DMS 273 (cell line): ENCODE results near the gene TBXAS1.

Experiments
- DNase-seq: peaks from one replicate; lab custom pipeline; 2025; ENCODE audit not compliant: unreplicated experiment; lab: John Stamatoyannopoulos, UW

TBXAS1 gene

DNA sequence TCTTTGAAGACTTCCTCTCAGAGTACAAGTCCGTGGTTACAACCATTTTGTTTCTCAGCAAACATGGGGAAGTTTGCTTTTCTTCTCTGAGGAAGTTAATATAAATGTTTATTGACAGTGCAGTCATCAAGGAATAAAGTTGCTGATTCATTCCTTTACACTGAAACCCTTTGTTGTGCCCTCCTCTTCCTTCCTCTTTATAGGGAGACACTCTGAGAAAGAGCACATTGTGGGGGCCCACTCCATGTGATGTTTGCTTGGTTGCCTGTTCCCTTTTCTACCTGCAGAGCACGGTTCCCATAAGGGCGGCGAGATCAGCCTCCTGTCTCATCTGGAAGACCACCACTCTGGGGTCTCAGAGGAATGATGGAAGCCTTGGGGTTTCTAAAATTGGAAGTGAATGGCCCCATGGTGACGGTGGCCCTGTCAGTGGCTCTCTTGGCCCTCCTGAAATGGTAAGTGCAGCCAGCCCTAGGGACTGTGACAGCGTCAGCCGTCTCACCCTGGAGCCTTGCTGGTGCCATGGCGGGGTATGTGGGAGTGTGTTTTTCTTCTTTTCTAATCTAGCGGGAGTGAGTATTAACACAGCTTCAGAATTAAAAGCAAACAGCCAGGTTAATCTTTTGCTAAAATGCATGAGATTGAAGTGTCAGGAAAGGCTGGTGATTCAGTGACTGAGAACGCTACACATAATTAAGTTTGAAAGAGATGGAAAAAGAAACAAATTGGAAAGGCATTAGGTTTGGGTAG, at the start of gene TBXAS1:
Gene TBXAS1 (plus strand): TSS at position 240 of the 750 bp plus-strand sequence. CDS start 127 bp downstream, at position 367.
- no peak for DNase-seq

DNA sequence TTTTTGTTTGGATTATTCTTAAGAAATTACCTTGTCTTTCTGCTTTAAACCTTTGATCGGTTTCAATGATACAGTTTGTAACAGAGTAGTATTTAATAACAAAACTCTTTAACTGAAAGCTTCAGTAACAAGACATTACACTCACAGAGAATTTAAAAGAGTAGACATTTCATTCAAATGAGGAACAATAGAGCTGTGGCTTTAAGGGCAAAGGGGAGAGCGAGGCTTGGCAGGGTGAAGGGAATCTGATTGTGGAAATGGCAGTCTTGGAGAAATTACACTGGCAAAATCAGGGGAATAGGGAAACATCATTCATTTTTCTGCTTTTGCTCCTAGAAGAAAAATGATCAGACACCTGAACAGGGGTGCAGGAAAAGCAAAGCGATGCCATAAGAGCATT, 46.1 kb upstream of the TBXAS1 start:
- DNase-seq: no peak

DNA sequence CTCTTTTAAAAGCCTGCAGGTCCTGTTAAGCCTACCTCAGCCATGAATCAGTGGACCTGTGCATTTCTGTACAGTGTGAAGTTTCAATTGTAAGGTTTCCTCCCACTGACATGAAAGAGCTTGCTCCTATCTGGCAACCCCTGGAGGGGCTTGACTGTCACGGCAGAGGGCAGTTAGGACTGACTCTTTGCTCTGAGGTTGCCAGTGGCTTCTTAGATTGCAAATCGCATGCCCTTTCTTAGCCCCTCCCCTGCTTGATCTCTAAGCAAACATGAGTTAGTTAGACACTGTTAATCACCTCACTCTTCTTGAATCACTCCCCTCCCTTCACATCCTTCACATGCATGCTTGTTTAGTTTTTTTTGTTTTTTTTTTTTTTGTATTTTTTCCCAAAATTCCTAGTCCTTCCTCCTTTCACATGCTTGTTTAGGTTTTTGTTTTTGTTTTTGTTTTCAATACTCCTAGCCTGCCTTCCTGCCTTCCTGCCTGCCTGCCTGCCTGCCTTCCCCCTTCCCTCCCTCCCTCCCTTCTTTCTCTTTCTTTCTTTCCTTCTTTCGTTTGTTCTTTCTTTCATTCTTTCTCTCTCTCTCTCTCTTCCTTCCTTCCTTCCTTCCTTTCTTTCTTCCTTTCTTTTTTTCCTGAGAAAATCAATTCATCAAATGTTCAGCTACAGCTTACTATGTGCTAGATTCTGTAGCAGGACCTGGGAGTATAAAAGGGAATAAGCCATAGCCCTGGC, 45.2 kb upstream of the TBXAS1 start:
- peak; percentile 33 for DNase-seq

DNA sequence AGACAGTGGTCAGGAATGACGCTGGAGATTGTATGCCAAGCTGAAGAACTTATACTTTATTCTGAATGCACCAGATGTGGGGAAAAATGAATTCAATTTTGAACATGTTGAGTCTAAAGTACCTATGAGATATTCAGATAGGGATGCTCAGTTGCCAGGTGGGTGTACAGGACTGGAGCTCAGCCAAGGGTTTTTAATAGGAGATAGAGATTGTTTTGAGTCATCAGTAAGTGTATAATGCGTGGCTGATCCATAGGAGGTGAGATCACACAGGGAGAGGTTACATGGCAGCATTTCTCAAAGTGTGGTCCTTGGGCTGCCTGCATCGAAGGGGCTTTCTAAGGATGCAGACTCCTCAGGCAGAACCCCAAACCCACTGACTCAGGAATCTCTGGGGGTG, 44.4 kb upstream of the TBXAS1 start:
- DNase-seq: no peak

DNA sequence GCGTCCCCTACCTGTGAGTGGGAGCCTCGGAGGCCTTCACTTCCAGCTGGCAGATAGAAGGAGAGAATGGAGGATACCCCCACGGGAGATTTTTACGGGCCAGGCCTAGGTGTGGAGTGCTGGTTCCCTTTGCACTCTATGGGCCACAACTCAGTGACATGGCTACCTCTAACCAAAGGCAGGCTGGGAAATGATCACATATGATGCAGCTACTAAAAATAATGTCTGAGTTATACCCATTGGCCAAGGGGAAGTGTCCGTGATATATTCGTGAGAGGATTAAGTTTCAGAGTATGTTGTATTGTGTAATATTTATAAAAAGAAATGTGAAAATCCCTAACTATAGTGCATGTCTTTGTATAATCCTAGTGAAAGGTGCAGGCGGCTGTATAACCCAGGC, 37.7 kb upstream of the TBXAS1 start:
- DNase-seq: no peak

DNA sequence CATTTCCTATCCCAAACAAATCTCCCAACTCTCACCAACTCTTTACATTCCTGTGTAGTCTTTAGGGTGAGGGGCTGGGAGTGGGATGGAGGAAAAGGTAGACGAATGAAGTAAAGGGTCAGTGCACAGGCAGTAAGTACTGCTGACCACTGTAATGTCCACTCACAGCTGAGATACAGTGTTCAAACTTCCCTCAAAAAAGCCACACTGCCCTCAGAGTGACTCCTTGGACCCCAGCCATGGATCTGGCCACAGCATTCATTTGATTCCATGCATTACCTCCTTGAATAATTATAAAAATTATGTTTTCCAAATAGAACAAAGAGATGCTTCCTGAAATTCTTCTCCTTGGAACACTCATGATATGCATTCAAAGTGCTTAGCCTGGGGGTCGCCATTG, 31.5 kb upstream of the TBXAS1 start:
- DNase-seq: no peak

DNA sequence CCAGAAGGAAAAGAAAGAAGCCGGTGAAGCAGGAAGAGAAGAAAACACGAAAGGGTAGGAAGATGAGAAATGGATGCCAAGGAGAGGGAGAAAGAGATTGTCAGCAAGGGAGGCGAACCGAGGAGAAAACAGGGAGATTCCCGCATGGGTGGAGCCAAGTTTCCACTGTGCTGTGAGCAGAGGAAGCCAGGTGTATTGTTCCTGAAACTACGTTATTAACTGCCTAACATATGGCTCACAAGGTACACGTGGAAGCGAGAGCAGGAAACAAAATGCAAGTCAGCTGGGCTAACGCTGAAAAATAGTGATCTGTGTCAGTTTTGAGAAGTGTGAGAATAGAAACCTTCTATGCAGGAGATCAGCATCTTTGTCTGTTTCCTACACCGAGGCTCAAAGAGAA, 30.8 kb upstream of the TBXAS1 start:
- no peak for DNase-seq

DNA sequence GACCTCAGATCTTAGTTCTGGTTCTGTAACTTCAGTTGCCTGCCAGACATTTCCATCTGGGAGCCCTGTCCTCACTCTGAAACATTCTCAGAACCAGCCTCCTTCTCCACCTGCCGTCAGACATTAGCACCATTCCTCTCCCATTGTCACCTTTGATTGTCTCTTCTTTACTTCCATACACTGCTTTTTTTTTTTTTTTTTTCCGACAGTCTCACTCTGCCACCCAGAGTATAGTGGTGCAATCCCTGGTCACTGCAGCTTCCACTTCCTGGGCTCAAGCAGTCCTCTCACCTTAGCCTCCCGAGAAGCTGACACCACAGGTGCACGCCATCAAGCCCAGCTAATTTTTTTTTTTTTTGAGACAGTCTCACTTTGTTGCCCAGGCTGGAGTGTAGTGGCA, 30.2 kb upstream of the TBXAS1 start:
- DNase-seq: no peak

DNA sequence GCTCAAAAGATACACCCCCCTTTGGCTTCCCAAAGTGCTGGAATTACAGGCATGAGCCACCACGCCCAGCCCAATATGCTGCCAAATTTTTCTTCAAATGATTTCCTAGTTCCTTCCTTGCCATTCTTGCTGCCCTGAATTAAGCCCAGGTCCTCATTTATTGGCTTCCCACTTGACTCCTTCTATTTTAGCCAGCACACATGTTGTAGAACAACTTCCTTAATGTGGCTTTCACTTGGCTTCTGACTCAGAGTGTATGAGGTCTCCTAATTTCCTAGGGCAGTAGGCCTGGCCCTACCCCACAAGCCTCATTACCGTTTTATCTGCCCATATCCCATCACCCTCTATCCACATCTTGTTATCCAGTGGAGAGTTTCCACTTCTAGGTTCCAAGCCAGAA, 29.5 kb upstream of the TBXAS1 start:
- no peak for DNase-seq

DNA sequence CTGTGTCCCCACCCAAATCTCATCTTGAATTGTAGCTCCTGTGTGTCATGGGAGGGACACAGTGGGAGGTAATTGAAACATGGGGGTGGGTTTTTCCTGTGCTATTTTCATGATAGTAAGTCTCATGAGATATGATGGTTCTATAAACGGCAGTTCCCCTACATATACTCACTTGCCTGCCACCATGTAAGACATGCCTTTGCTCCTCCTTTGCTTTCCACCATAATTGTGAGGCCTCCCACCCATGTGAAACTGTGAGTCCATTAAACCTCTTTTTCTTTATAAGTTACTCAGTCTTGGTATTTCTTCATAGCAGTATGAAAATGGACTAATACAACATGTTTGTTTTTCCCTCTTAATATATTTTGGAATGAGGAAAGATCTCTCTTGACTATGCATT, 24.5 kb upstream of the TBXAS1 start:
- DNase-seq: no peak

DNA sequence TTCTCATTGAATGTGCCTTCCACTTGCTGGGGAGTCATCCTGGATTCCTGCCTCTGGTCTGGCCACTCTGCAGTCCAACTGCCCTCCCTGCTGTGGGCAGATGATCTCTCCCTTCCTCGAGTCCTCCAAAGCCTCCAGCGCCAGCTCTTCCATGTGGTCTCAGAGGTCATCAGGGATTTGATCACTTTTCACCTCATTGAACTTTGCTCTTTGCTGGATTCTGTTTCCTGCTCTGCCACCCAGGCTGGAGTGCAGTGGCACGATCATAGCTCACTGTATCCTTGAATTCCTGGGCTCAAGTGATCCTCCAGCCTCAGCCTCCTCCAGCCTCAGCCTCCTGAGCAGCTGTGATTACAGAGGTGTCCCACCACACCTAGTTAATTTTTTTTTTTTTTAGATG, 22.1 kb upstream of the TBXAS1 start:
- DNase-seq: no peak

DNA sequence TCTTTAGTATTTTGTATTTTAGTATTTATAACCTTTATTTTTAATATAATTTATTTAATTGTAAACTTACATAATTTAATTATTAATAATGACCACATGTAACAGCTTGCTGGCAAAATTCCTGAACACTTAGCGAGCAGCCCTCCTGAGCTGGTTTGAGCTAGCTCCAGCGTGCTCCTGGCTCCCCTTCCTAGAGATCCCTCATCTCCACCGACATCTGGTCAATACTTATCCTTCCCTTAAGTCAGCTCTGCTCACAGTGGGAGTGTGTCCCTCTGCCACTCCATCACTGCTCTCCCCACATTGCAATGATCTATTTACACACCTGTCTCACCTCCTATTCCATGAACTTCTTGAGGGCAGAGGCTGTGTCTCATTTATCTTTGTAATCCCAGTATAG, 20.6 kb upstream of the TBXAS1 start:
- DNase-seq: peak; percentile 23

DNA sequence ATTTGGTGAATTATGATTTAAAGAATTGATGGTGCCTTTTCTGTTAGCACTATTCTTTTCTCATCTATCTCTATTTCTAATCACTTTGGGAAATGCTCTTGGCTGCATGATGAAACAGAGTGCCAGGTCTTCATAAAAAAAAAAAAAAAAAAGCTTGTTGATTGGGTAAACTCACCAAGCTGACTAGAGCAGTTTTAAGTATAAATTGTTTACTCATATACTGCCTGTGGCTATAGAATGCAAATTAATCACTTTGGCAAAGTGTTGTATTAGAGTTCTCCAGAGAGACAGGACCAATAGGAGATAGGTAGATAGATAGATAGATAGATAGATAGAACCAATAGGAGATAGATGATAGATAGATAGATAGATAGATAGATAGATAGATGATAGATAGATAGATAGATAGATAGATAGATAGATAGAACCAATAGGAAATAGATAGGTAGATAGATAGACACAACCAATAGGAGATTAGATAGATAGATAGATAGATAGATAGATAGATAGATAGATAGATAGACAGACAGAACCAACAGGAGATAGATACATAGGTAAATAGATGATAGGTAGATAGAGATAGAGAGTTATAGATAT, 20.1 kb upstream of the TBXAS1 start:
- DNase-seq: no peak

DNA sequence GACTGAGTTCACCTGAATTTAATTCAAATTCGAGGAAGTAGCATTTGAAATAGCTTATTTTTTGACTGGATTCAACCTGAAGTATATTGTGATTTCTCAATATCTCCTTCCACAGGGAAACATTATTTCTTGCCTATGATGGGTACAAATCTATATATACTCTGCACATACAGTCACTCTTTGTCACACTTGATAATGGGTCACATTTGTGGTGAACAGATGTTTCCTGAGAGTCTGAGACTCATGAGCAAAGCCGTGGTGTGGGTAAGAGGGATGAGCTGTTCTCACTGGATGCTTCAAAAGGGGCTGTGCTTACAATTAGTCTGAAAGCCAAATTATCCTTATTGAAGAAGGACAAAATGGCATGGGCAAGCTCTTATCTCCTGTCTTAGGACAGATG, 18.0 kb upstream of the TBXAS1 start:
- no peak for DNase-seq

DNA sequence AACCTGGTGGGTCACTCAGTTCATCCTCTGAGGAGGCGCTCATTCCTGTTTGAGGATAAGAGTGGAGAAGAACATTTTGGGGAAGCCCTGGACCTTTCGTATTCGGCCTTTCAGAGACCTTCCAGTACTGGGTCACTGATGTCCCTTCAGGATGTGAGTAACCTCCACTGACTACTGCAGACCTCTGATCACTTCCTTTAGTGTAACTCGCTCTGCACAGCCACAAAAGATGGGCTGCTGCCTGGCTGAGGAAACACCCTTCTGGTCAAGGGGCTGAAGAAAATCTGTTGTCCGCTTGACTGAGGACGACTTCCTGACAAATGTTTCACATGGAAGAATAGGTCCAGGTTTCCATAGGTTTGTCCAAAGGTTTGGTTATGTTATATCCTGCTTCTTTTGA, 15.9 kb upstream of the TBXAS1 start:
- no peak for DNase-seq

DNA sequence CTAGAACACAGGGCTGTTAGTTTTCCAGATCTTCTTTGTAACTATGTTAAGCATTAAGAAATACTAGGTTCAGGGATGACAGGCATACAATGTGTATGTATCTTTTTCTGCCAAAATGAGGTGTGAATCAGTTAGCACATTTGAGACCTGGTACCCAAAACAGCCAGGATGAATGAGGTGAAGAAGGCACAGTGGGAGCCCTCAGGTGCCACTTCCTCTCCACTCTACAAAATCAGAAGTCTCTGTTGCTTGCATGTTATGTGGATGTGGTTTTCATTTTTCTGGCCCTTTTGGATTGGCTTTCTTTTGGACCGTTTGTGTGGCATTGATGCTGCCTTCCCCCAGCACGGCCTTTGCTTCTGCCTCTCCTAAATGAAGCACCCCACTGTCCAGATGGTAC, 15.4 kb upstream of the TBXAS1 start:
- DNase-seq: no peak

DNA sequence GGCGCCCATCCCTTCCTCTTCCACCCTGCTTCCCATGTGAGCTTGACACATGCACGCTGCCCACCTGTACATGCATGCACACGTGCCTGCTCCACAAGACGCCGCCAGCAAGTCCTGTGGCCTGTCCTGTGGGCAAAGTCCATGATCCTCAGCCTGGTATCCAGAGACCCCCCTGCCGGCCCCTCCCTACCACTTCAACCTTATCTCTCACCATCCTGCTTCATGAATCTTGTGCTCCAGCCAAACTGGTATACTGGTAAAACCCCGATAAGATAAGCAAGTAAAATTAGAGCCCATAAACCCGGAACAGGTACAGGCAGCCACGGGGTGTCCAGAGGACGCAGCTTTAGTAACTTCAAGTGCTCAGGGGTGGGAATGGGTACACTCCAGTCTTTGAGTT, 11.8 kb upstream of the TBXAS1 start:
- no peak for DNase-seq

DNA sequence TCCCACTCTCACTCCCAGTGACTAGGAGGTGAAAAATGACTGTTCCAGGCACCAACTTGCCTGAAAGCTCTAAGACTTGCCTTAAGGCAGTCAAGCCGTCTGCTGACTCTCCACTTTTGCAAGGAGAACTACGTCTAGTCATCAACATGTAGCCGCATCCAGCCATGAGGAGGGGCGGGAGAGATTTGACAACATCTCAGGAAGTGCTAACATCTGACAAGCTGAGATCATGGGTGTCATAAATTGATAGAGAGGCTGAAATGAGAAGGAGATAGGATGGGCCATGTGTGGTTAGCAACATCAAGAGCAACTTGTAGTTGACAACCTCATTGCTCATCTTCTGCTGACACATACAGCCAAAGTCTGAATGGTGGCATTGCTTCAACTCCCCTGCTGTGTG, 9.0 kb upstream of the TBXAS1 start:
- DNase-seq: no peak

DNA sequence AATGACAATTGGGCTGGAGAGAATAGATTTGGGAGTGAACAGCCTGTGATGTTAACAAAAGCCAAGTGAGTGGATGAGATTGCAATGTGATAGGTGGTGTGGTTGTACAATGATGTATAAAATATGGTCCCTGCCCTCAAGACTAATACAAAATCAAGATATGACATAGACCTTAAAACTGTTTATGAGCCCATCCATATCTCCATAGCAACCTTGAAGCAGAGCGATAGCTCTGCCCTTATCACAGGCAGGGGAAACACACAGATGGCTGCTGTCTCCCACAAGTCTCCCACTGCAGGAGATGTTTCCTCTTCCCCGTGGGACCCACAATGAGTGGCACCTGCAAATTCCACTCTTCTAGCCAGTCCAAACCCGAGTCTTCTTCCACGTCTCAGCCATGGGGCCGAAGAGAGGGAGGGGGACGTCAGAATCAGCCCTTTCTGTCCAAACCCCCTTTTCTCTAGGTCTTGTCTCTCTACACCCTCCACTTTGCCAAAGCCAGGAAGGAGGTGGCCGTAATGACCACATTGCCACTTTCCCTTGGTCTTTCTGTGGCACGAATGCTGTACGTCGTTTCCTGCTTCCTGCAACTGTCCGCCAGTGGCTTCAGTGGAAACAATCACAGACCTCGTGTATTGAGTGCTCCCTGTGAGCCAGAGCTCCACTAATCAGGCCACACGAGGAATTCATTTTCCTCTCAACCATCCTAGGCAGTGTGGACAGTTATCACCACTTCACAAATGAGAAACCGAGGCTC, 7.5 kb upstream of the TBXAS1 start:
- no peak for DNase-seq

DNA sequence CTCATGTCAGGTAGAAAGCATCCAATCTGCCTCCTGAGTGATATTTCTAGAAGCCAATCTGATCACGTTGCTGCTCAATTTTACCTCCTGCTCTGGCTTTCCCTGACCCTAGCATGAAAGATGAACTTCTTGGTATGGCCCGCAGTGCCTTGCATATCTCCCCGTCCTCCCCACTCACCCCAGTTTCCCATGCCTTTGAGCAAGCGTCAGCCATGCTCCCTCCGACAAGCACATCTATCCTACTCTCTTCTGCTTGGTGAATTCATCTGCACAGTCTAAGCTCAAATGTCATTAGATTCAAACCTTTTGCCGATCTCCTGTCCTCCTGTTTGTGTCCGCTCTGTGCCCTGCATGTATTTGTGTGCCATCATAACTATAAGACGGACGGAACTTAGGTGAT, 6.2 kb upstream of the TBXAS1 start:
- no peak for DNase-seq

DNA sequence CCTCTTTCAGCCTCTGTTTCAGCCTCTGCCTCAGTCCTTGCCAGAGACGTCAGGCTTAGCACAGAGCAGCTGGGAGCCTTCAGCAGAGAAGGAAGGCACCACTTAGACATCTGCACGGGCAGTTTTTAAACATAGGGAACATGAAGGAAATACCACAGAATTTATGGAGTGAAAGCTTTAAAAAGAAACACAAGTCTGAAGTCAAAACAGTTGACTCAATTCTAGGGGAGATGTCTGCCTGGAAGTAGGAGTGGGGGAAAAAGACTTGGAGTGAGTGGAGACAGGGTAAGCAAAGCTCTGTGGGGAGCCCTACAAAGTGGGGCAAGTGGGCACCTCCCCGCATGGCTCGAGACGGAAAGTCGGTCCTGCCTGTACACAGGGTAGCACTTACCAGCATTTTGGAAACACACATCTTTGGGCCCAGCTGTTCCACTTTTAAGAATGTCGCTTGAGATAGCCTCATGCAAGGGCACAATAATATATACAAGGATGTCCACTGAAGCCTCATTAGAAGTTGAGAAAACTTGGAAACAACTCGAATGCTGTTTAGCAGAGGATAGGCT, 5.0 kb upstream of the TBXAS1 start:
- no peak for DNase-seq
